NCI-H82 treated with DMSO at 0.1 percent for 48 hours (cell line): ENCODE data around the gene PPP1R2B.

Experiments used
- DNase-seq: peaks from one replicate; lab custom pipeline; 2025; ENCODE audit not compliant: unreplicated experiment; lab: John Stamatoyannopoulos, UW

Gene PPP1R2B

GRCh38 chr5:156871212-156871611 lies 21.1 kb downstream of the PPP1R2B start:
- DNase-seq, result no peak

DNA sequence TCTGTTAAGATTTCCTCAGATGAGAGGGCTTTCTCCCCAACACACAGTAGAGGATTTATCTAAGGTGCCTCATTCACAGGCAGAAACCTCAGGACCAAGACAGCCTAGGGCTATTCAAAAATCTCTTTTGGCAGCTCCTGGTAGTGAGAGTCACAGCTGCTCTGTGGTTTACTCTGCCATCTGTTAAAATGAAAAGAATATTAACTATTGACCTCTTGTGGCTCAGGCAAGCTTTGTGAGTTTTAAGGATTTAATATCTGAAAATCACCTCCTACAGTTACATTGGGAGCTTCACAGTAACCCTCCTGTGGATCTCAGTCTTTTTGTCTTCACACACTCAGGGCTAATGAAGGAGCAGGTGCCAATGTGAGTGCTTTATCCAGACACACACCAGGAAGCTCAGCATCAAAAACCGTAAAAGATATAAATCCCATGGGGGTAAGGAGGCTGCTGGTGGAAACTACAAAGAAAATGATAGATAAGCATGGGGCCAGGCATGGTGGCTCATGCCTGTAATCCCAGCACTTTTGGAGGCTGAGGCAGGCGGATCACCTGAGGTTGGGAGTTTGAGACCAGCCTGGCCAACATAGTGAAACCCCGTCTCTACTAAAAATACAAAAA lies 29.7 kb downstream of the PPP1R2B start:
- peak; percentile 70 for DNase-seq

GRCh38 chr5:156883316-156883875 lies 33.3 kb downstream of the PPP1R2B start:
- no peak for DNase-seq

DNA sequence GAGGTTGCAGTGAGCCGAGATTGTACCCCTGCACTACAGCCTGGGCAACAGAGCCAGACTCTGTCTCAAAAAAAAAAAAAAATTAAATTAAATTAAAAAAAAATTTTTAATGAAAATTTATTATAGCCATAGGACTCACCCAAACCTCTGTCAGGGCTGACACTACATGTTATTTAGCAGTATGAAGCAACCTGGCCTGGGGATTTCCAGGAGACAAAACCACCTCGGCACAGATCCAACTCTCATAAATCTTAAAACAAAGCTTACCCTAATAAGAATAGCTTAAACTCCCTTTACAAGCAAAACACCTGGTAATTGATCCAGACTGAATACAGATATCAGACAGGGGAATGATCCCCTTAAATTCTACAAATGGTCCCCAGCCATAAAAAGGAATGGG lies 38.4 kb downstream of the PPP1R2B start:
- DNase-seq, result peak; percentile 60

DNA sequence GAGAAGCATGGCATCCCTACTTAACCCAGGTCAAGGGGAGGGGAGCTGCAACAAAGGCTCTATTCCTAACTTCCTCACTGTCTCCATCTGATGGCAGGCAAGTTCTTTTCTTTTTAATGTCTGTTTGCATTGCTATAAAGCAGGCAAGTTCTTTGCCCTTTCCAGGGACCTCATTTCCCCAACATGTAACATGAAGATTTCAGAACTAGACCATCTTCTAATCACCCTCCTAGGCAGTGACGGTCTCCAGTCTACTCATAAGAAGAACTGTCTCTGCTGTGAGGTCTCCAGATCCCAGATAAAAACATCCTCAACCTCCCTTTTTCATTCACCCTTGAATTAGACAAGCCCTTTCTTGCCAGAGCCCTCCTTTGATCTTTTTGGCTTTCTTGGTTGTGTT lies 42.1 kb downstream of the PPP1R2B start:
- no peak for DNase-seq

- DNase-seq, result no peak
Observed at GRCh38 chr5:156892864-156893263, 42.8 kb downstream of the PPP1R2B start.

GRCh38 chr5:156893517-156893916 lies 43.4 kb downstream of the PPP1R2B start:
- DNase-seq, result no peak

DNA sequence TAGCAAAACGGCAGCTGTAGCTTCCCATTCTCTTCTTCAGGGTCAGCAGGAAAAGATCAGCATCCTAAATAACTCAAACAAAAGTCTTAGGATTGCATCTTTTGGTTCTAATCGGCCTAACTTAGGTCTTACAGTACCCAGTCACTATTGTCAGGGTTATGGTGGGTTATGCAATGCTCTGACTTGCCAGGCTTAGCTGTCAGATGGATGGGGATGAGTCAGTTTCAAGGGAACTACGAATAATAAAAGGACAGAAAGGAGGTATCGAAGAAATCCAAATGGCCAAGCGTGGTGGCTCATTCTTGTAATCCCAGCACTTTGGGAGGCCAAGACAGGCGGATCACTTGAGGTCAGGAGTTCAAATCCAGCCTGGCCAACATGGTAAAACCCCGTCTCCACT lies 46.5 kb downstream of the PPP1R2B start:
- no peak for DNase-seq
